Fibroblast of skin of abdomen (primary cell): Measurements from ENCODE around the gene TOP2A.

ENCODE experiments used
- DNase-seq: peaks from one replicate; pipeline ENCODE4 v3.0.0-alpha.2; 2013

Gene TOP2A

GRCh38 chr17:40452216-40452787 is 34.6 kb upstream of the TOP2A start:
- DNase-seq: peak; percentile 91

DNA sequence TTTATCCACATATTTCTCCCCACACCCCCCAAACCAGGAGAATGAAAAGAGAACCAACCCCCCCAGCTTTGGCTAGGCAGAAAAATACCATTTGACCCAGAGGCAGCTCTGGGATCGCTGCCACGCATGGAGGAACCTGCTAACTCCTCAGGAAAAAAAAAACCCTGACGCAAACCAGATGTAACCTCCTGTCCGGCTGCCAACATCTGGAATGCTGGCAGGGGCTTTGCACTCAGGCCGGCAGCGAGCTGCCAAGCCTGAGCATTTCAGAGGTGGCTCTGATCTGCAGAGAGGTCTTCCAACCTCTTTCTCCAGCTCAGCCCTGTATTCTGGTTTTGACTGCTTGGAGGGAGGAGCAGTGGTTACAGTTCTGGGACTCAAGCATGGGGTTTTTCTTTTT is 33.7 kb upstream of the TOP2A start:
- peak; percentile 95 for DNase-seq

DNA sequence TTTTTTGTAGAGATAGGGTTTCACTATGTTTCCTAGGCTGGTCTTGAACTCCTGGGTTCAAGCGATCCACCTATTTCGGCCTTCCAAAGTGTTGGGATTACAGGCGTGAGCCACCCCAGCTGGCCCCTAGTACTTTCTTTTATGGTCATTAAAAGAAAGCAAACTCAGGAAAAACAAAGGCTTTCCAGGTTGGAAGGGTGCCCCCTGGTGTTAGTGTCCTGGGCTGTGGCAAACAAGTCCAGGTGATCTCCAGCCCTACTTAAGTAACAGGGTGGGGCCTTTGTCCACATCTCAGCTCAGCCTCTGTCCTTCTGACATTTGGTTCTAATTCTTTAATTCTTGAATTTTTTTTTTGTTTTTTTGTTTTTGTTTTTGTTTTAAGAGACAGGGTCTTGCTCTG is 32.5 kb upstream of the TOP2A start:
- DNase-seq: no peak

GRCh38 chr17:40448639-40449261 is 31.1 kb upstream of the TOP2A start:
- no peak for DNase-seq

DNA sequence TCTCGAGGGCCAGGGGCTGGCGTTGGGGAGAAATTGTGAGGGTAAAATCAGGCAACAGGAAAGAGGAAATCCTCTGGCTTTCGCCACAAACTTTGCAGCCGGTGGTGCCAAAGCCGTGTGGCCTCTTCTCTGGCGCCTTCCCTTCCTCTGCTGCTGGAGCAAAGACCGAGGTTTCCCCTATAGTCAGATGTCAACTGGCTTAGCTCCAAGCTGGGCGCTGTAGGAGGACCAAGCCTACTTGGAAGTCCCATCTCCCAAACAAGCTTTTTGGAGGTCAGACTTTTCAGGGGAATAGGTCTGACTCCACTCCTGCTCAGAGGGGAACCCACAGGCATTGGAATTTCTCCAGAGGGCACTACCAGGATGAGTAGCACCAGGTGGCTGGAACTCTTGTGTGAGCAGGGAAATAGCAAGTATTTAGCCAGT is 30.5 kb upstream of the TOP2A start:
- no peak for DNase-seq

DNA sequence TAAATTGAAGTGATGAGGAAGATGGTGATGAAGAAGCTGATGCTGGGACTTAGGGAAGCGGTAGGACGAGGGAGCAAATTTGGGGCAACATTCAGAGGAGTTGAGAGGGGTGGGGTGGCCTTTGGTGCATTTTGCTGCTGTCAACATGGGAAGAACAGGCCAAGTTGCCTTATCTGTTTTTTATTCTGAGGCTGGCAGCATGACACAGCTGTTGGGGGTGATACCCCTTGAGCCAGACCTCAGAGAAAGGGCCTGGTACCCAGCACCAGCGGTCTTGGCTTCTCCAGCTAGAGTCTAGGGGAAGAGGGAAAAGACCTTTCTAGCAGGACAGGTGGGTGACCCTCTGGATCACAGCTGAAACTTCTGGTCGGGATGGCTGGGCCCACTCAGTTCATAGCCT is 30.1 kb upstream of the TOP2A start:
- DNase-seq: no peak

DNA sequence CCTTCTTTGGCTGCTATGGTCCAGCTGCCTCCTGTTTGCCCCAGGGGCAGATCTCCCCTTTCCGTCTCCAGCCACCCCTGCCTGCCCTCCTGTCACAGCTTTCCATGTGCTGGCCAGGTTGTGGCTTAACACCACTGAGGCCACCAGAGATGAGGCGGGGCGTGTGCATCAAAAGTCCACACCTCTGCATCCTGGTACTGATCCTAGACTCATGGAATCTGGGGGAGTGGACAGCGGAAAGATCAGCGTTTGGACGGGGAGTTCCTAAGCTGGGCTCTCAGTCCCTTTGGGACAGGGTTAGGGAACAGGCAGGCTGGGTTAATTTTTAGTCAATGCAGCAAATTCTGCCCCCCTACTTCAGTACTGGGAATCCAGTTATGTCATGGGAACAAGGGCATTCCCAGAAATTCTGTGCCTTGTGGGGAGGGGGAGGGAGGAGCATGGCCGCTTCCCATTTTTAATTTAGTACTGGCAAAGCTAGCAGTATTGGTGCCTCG is 29.5 kb upstream of the TOP2A start:
- no peak for DNase-seq

- DNase-seq: no peak
Measured at GRCh38 chr17:40445751-40446468, 28.2 kb upstream of the TOP2A start.

- no peak for DNase-seq
Measured at GRCh38 chr17:40443988-40444899, 26.5 kb upstream of the TOP2A start.

GRCh38 chr17:40443196-40443987 is 25.7 kb upstream of the TOP2A start, which contains the start of gene IGFBP4:
TSS of gene IGFBP4 (plus strand) at chr17:40443450. CDS start at chr17:40443736, 286 bp downstream.
- peak; percentile 77 for DNase-seq

DNA sequence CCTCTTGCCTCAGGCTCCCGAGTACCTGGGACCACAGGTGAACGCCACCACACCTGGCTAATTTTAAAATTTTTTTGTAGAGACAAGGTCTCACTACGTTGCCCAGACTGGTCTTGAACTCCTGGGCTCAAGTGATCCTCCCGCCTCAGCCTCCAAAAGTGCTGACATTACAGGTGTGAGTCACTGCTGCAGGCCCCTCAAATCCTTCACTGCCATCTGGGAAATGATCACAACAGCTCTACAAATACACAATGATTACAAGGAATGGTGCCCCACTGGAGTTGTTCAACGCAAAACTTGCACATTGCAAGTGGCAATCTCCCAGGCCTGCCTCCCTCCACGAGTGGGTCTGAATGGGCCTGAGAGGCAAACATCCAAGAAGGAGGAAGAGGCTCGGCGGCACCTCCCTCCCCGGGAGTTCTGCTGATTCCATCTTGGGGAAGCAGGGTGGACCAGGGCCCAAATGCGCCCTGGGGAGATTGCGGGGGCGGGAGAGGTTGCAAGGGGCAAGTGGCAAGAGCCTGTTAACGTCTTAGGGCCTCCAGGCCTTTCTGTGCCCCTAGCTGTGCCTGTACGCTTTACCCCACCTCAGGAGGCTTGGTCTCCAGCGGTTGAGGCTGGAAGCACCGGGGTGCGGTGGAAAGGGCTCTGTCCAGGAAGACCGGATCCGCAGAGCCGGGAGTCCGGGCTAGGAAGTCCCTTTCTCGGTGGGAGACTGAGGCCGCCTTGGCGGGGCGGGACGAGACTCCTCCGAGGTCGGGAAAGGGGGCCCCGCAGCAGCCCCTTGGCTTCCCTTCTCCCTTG is 24.9 kb upstream of the TOP2A start:
- no peak for DNase-seq

DNA sequence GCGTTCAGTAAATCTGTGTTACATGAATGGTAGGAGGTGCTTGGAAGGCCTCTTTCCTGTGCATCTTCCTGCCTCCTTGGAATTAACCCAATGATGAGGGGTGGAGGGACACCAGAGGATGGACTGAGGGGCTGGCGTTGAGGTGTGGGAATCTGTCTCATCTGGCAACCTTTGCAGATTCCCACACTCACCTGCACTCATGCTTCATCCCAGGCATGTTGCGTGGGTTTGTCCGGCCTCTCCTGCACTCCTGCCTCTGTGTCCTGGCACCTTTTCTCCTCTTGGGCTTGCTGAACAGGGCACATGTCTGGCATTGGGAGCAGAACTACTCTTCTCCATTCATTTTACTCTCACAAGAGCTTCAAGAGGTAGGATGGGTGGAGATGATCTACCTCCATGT is 22.5 kb upstream of the TOP2A start:
- no peak for DNase-seq

DNA sequence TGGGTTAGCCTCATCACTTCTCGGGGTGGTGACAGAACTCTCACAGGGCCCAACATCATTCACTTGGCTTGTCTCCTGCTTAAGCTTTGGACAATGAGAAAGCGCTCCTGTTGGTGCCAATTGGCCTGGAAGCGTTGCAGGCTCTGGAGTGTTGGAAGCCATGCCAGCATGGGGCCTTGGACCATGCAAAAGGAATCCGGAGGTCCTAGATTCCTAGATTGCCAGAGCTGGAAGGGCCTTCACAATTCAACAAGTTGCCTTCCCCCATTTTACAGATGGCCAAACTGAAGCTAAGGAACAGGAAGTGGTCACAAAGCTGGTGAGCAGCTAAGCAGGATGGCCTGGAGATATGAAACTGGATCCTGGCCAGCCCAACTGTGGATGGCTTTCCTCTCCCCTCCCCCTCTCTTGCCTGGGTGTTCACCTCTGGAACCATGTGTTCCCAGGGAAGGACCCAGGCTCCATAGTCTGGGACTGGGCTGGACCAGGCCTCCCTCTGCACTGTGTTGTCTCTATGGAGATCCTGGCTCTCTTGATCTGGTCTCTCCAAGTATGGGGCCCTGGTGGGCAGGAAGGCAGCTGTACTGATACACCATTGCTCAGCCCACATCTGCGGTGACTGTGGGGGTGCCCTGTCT is 19.5 kb upstream of the TOP2A start:
- DNase-seq: no peak

DNA sequence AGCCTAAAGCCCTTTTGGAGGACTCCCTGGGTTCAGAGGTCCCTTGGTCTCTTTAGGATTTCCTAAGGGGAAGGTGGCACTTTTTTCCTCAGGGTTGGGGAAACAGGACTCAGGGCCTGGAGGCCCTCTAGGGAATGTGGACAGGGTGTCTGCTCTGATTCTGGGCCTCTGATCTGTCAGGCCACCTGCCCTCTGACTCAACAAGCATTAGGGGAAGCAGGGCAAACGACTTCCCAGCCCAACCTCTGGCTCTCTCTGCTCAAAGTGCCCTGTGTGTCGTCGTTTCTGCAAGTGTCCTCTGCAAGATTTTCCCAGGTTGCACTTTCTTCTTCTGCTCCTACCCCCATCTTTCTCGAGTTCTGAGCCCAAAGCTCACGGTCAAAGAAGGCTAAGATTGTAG is 18.9 kb upstream of the TOP2A start:
- no peak for DNase-seq

DNA sequence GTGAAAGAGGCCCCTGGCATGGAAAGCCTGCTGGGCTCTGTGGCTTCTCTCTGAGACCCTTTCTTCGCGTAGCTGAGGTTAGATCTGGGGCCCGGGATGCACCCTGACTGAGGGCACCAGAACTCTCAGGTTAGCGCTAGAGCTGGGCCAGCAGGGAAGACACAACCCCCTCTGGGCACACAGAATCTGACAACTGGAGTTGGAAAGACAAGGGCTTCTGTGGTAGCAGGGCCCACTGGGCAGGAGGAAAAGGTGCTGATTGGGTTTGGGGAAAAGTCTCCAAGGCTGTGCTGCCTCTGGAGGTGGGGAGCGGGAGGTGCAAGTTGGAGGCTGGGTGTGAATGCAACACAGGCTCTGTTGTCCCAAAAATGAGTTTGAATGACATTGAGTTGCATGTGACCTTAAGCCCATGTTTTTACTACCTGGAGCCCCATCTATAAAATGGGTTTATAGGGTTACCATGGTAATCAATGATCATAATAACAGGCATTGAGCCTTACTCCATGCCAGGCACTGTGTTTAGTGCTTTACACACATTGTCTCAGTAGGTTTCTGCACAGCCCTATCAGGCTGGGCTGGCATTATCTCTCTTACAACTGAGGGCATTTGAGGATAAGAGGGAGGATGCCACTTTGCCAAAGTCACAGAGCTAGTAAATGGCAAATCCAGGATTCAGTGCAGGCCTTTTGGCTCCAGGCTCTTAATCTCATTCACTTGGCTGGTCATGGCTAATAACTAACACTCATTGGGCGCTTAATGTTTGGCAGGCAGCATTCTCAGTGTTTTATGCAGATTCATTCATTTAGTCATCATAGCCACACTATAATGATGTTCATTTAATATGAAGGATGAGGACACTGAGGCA is 16.1 kb upstream of the TOP2A start:
- no peak for DNase-seq

DNA sequence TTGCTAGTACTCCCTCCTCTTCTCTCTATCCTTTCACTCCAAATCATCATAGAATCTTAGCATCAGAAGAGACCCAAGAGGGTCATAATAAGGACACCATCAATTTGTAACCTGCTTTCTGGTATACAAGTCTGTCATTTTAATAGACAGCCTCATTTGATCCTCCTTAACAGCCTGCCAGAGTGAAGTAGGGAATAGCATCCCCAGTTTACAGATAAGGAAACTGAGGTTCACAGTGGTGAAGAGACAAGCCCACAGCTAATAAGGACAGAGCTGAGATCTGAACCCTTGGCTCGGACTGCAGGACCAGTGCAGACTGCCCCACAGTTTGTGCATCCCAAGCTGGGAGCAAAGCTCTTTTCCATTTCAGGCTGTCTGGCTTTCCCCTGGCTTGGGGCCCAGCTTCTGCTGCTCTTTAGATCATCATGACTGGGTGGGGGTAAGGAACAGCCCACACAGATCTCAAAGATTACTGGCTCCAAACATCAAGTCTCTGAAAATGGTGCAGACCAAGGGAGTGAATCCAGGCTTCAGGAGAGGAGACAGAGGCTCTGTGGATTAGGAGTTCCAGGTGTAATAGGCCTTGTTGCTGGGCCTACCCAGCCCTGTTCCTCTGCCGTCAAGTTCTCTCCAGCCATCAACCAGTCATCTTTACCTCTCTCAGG is 15.3 kb upstream of the TOP2A start:
- DNase-seq: peak; percentile 67

DNA sequence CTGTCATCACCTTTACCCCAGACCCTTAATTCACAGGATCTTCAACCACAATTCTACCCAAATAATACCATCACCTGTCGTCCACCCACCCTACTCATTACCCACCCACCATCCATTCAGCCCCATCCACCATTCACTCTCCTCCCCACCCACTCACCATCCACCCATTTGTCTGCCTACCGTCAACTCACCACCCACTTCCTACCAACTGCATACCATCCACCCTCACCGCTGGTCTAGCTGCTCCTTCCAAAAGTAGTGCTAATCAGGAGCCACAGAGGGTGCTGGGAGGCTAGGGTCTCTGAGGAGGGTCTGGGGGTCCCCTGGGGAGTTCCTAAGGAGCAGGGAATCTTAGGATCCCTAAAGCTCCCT is 13.5 kb upstream of the TOP2A start:
- no peak for DNase-seq

DNA sequence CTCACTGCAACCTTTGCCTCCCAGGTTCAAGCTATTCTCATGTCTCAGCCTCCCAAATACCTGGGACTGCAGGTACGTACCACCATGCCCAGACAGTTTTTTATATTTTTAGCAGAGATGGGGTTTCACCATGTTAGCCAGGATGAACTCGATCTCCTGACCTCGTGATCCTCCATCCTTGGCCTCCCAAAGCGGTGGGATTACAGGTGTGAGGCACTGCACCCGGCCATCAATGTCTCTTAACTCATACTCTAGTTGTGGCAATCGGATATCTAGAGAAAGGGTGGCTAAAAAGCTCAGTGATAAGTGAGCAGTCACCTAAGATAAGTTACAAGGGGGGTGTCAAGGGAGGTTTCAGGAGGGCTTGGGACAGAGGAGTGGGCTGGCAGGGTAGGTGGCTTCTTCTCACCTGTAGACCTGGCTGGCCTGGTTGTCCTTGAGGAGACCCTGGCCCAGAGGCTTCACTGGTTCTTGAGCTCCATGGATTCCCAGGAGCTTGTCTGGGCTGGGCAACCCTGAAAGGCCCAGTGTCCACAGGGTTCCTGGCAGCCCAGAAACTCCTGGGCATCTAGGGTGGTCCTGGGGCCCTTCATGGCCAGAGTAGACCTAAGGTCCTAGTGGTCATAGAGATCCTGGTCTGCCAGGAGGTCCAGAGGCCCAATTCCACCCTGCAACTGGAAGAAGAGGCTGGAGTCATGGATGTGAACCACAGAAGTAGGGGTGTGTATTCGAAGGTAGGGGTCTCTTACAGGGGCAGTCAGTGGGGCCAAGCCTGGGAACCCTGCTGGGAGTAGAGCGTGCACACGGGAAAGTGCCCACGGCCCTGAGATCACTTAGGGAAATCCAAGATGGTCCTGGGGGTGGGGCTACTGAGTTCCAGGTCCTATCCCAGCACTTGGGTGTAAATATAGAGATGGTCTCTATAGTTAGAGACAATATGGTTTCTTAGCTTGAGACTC is 12.9 kb upstream of the TOP2A start:
- DNase-seq: no peak
